Upper lobe of left lung (tissue), 6 donors: Measurements from ENCODE around the gene PMIS2. TPM values are rescaled to one million over a fixed set of nuclear protein-coding genes. Genes with fewer than 3 reads are reported as not detected.
A peak's percentile ranks its signal among the peaks of the same experiment; 100 is the strongest.

Source experiments
- ATAC-seq, 2 donors: fragments of 200-7000 bp; cut with Tn5 transposase; one replicate each; pipeline ENCODE4 v1.9.1; 2022; ENCODE audit warnings: mild to moderate bottlenecking in 2 of 2, moderate library complexity in 2 of 2; ENCODE audit not compliant: low FRiP score in 2 of 2
- DNase-seq, 2 donors: peaks; one replicate each; pipeline ENCODE4 v3.0.0-alpha.2; 2019 to 2020
- H3K27ac ChIP-seq, 4 donors: fragments of 200-600 bp; sonication (generic); one replicate each; pipeline ENCODE4 v1.5.1; 2016 to 2019
- H3K27me3 ChIP-seq, 4 donors: fragments of 200-600 bp; sonication (generic); one replicate each; pipeline ENCODE4 v1.5.1; 2017 to 2019
- H3K36me3 ChIP-seq, 4 donors: fragments of 200-600 bp; sonication (generic); one replicate each; pipeline ENCODE4 v1.5.1; 2016 to 2019
- H3K4me1 ChIP-seq, 4 donors: fragments of 200-600 bp; sonication (generic); one replicate each; pipeline ENCODE4 v1.5.1; 2018 to 2019
- H3K4me3 ChIP-seq, 4 donors: fragments of 200-600 bp; sonication (generic); one replicate each; pipeline ENCODE4 v1.5.1; 2017 to 2019; ENCODE audit warnings: mild to moderate bottlenecking in 2 of 4, moderate library complexity in 1 of 4
- H3K9me3 ChIP-seq, 4 donors: fragments of 200-600 bp; sonication (generic); one replicate each; pipeline ENCODE4 v1.5.1; 2018 to 2019
- EP300 ChIP-seq, 4 donors: sonication (generic); formaldehyde crosslinking; IDR thresholded peaks; one replicate each; pipeline ENCODE4 v1.5.1; 2017; ENCODE audit warnings: antibody characterized with exemption in 4 of 4, control low read depth in 2 of 4
- POLR2A ChIP-seq, 4 donors: fragments of 450-650 bp; IDR thresholded peaks; one replicate each; pipeline ENCODE4 v1.5.1; 2016 to 2017; ENCODE audit warnings: antibody characterized with exemption in 4 of 4, mild to moderate bottlenecking in 2 of 4
- POLR2AphosphoS5 ChIP-seq, 2 donors: sonication (generic); formaldehyde crosslinking; IDR thresholded peaks; one replicate each; pipeline ENCODE4 v1.5.1; 2017; ENCODE audit warnings: antibody characterized with exemption in 2 of 2
- WGBS, 2 donors: methylation state at CpG; one replicate each; pipeline ENCODE4 v1.1.5; 2017 to 2018; 5-methylcytosine and 5-hydroxymethylcytosine counted together
- total RNA-seq, 6 donors: library from RNA; depleted of rRNA in 4 of 6; stranded (reverse); fragments of >200 nt in 4 of 6; gene quantifications; one replicate each; pipeline versions ENCODE4 v1.1.0 to v1.2.1, GENCODE V29; 2016 to 2021
- TF ChIP-seq, protein P1 (sequence below), 6 experiments: fragments of 450-650 bp in 4 of 6; fragments of 200-600 bp in 2 of 6; sonication (generic) in 2 of 6; IDR thresholded peaks; one replicate each; pipeline ENCODE4 v1.5.1; 2016 to 2019; ENCODE audit warnings: antibody characterized with exemption in 6 of 6
- donor health status: DM: no; HTN: no; CAD: no; lungs with moderate emphysema.
- donor health status: DM: no; HTN: yes; CAD: no; lungs with severe emphysema.

The PMIS2 gene
- total RNA-seq, 6 donors from 2014 or later: not detected

DNA sequence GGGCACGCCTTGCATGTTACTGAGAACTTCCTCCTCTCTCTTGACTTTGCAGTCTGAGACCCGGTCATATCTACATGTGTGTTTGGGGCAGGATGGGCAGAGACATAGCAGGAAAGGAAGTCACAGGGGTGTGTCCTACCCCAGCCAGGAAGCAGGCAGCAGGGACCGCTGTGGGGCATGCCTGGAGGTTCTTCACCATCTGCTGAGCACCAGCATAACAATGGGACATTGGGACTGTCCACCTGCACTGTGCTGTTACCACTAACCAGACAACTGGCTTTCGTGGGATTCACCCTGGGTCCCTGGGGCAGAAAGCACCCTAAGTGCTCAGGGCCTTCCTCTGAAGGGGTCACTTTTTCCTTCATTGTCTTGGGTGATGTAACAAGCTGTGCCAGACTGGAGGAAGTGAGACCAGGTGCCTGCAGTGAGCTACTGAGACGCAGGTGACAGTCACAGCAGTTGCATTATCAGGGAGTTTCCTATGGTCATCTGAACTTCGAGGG lies 23.9 kb downstream of the PMIS2 start:
- Histone ChIP-seq H3K27me3 (no peaks in the 10 kb centered on the region), H3K27ac (no peak overlapping the region), H3K36me3 (no peaks in the 10 kb centered on the region), H3K4me1 (peaks cover 6 to 16% (median 12%) of the 10 kb centered on the region in 4 donors), H3K9me3 (peaks cover 0 to 7% (median 3%) of the 10 kb centered on the region in 4 donors), H3K4me3 (no peak overlapping the region)
- no peak for DNase-seq
- ATAC-seq: no peak
- WGBS, 2 donors: 46 to 58% methylated on average over 4 to 6 of the region's 6 CpGs
- TF ChIP-seq POLR2AphosphoS5 (IDR thresholded peaks at IDR 0.05) (no peak), POLR2A (IDR thresholded peaks at IDR 0.05) (no peak), EP300 (IDR thresholded peaks at IDR 0.05) (no peak)
- TF ChIP-seq, protein P1, sequence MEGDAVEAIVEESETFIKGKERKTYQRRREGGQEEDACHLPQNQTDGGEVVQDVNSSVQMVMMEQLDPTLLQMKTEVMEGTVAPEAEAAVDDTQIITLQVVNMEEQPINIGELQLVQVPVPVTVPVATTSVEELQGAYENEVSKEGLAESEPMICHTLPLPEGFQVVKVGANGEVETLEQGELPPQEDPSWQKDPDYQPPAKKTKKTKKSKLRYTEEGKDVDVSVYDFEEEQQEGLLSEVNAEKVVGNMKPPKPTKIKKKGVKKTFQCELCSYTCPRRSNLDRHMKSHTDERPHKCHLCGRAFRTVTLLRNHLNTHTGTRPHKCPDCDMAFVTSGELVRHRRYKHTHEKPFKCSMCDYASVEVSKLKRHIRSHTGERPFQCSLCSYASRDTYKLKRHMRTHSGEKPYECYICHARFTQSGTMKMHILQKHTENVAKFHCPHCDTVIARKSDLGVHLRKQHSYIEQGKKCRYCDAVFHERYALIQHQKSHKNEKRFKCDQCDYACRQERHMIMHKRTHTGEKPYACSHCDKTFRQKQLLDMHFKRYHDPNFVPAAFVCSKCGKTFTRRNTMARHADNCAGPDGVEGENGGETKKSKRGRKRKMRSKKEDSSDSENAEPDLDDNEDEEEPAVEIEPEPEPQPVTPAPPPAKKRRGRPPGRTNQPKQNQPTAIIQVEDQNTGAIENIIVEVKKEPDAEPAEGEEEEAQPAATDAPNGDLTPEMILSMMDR (IDR thresholded peaks at IDR 0.05): no peak

DNA sequence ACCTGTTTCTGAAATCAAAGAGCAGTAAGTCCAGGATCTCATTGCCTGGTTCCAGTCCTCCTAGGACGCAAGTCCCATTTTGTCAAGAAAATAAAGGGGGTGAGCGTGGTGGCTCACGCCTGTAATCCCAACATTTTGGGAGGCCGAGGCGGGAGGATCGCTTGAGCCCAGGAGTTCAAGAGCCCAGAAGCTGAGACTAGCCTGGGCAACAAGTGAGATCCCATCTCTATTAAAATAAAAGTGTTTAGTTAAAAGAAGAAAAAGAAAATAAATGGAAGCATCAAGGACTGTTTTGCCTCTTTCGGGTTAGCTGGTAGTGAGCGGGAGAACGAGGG lies 26.2 kb downstream of the PMIS2 start:
- ATAC-seq: no peak
- peaks cover 6 to 16% (median 12%) of the 10 kb centered on the region in 4 donors for H3K4me1 ChIP-seq
- peak overlapping the region; percentile 5 to 80 (median 68) for H3K27ac ChIP-seq

DNA sequence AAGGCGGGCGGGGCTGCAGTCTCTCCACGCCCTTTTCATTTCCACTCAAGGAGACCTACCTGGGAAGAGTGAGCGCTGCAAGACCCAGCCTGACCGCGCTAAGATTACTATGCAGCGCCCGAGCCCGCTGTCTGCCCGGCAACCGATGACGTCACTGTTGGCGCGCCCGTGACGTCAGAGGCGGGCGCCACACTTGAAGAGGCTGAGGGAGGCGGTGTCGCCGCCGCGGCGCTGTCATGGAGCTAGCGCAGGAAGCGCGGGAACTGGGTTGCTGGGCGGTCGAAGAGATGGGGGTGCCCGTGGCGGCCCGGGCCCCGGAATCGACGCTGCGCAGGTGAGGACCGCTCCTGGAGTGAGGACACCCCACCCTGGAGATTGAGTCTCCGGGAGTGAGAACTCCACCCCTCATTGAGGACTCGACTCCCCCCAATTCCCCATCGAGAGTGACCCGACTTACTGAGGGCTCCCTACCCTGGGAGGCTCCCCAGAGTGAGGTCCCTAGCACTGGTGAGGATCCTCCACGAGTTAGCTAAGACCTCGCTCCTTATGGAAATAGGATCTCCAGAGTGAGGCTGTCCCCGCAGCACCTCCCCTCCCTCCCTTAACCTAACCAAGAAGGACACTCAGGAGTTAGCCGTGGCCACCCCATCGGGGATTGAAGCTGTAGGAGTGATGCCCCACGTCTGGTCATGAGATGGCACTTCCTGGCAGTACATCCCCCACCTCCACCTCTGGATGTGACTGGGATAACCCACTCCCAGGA lies 26.8 kb downstream of the PMIS2 start, which contains the start of gene HAUS5:
Gene HAUS5 (plus strand): TSS at position 177 of the 763 bp plus-strand sequence. CDS start 60 bp downstream, at position 237.
- DNase-seq (peak; percentile 95 to 100), ATAC-seq (peak; percentile 92 to 97)
- Histone ChIP-seq H3K27ac (peak within 1 kb of the TSS; percentile 48 to 80 (median 68)), H3K4me3 (peak within 1 kb of the TSS; percentile 59 to 82 (median 74)), H3K36me3 (peaks cover 0 to 8% (median 4%) of the 10 kb centered on the region in 4 donors), H3K9me3 (peaks cover 0 to 6% (median 0%) of the 10 kb centered on the region in 4 donors), H3K4me1 (peaks cover 6 to 16% (median 12%) of the 10 kb centered on the region in 4 donors), H3K27me3 (no peaks in the 10 kb centered on the region)
- WGBS, 2 donors: 1 to 2% methylated on average over 6 to 46 of the region's 47 CpGs
- TF ChIP-seq, protein P1 (IDR thresholded peaks at IDR 0.05): peak in 4 of 6 experiments; percentile 20 to 54 (median 40)
- peak; percentile 75 to 79 for TF ChIP-seq POLR2AphosphoS5 (IDR thresholded peaks at IDR 0.05)
- no peak for TF ChIP-seq EP300 (IDR thresholded peaks at IDR 0.05)
- TF ChIP-seq POLR2A (IDR thresholded peaks at IDR 0.05): peak in 2 of 4 donors; percentile 44 to 61

More for the DNA sequence above, 26.2 kb downstream of the PMIS2 start:
- DNase-seq: no peak
- Histone ChIP-seq H3K4me3 (peak overlapping the region in 3 of 4 donors; percentile 69 to 82 (median 78)), H3K27me3 (no peaks in the 10 kb centered on the region), H3K36me3 (peaks cover 0 to 6% (median 3%) of the 10 kb centered on the region in 4 donors), H3K9me3 (peaks cover 0 to 6% (median 2%) of the 10 kb centered on the region in 4 donors)
- no peak for TF ChIP-seq POLR2A (IDR thresholded peaks at IDR 0.05)
- TF ChIP-seq POLR2AphosphoS5 (IDR thresholded peaks at IDR 0.05): no peak
- TF ChIP-seq, protein P1 (IDR thresholded peaks at IDR 0.05): no peak
- no peak for TF ChIP-seq EP300 (IDR thresholded peaks at IDR 0.05)
- WGBS, 2 donors: 32% methylated on average over 9 of the region's 9 CpGs

DNA sequence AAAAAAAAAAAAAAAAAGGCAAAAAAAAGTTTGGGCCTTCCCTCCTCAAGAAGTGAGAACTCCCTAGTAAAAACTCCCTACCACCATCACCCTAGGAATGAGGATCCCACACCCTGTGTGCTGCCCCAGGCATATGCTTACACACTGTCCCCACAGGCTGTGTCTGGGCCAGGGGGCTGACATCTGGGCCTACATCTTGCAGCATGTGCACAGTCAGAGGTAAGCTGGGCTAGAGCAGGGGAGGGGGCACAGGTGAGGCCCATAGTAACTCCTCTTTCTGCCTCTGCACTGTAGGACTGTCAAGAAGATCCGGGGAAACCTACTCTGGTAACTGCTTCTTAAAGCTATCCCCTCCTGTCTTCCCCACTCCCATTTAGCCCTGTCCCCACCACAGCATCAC lies 27.6 kb downstream of the PMIS2 start:
- 80 to 92% methylated on average over 1 of the region's 1 CpG for WGBS, 2 donors
- TF ChIP-seq EP300 (IDR thresholded peaks at IDR 0.05) (no peak), POLR2AphosphoS5 (IDR thresholded peaks at IDR 0.05) (no peak), POLR2A (IDR thresholded peaks at IDR 0.05) (no peak)
- TF ChIP-seq, protein P1 (IDR thresholded peaks at IDR 0.05): no peak

More for the DNA sequence above, 27.6 kb downstream of the PMIS2 start:
- Histone ChIP-seq H3K36me3 (peaks cover 0 to 11% (median 5%) of the 10 kb centered on the region in 4 donors), H3K27ac (no peak overlapping the region), H3K4me1 (peaks cover 6 to 16% (median 12%) of the 10 kb centered on the region in 4 donors), H3K4me3 (no peak overlapping the region), H3K9me3 (no peaks in the 10 kb centered on the region), H3K27me3 (no peaks in the 10 kb centered on the region)
- ATAC-seq (no peak), DNase-seq (no peak)
